Kidney epithelial cell (primary cell): ENCODE measurements around the gene GLYATL3. TPM values are rescaled to one million over a fixed set of nuclear protein-coding genes. Genes with fewer than 3 reads are reported as not detected.

ENCODE experiments used
- DNase-seq: peaks from one replicate; pipeline ENCODE4 v3.0.0-alpha.2; 2010; ENCODE audit warnings: low read depth
- H3K27me3 ChIP-seq: 2 replicates; pipeline ENCODE4 v1.6.0; 2011; ENCODE audit warnings: low read length; ENCODE audit not compliant: control insufficient read depth, insufficient read depth
- H3K36me3 ChIP-seq: 2 replicates; pipeline ENCODE4 v1.5.1; 2011; ENCODE audit warnings: low read length; ENCODE audit not compliant: control insufficient read depth, insufficient read depth
- H3K4me3 ChIP-seq: 2 replicates; pipeline ENCODE4 v1.5.1; 2011; ENCODE audit warnings: low read depth, mild to moderate bottlenecking, control low read depth, low read length
- total RNA-seq: library from RNA; depleted of rRNA; stranded (reverse); fragments of >200 nt; gene quantifications from 2 replicates; pipeline ENCODE4 v1.2.3, GENCODE V29; 2015
- TF ChIP-seq, protein P1 (sequence below): IDR thresholded peaks from 2 replicates; pipeline ENCODE4 v1.5.1; 2011; ENCODE audit warnings: mild to moderate bottlenecking, moderate library complexity, low read length, control low read depth, inconsistent platforms; ENCODE audit not compliant: insufficient read depth, poor library complexity, severe bottlenecking

Gene GLYATL3
- total RNA-seq, 1 donor from 2014 or later = not detected

DNA sequence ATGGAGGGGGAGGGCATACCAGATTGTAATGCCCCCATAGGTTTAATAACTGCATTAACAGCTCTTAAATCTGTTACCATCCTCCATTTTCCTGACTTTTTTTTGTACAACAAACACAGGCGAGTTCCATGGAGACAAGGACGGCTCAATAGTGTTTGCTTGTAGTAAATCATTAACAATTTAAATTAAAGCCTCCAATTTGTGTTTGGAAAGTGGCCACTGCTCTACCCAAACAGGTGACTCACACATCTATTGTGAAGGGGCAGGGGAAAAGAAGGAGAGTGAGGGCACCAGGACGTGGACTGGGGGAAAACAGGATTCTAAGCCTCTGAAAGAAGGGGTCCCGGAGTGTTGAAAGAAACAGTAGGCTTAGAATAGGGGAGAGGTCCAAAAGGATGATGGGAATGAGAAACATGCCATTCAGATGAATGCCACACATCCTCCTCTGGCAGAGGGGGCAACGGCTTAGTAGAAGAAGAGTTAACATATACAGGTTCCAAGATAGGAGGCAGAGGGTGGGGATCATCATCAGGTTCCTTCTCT, 6.9 kb downstream of the GLYATL3 start:
- Histone ChIP-seq H3K4me3 (no peak overlapping the region), H3K27me3 (no peaks in the 10 kb centered on the region), H3K36me3 (no peaks in the 10 kb centered on the region)
- DNase-seq = no peak
- TF ChIP-seq, protein P1, sequence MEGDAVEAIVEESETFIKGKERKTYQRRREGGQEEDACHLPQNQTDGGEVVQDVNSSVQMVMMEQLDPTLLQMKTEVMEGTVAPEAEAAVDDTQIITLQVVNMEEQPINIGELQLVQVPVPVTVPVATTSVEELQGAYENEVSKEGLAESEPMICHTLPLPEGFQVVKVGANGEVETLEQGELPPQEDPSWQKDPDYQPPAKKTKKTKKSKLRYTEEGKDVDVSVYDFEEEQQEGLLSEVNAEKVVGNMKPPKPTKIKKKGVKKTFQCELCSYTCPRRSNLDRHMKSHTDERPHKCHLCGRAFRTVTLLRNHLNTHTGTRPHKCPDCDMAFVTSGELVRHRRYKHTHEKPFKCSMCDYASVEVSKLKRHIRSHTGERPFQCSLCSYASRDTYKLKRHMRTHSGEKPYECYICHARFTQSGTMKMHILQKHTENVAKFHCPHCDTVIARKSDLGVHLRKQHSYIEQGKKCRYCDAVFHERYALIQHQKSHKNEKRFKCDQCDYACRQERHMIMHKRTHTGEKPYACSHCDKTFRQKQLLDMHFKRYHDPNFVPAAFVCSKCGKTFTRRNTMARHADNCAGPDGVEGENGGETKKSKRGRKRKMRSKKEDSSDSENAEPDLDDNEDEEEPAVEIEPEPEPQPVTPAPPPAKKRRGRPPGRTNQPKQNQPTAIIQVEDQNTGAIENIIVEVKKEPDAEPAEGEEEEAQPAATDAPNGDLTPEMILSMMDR = no peak

DNA sequence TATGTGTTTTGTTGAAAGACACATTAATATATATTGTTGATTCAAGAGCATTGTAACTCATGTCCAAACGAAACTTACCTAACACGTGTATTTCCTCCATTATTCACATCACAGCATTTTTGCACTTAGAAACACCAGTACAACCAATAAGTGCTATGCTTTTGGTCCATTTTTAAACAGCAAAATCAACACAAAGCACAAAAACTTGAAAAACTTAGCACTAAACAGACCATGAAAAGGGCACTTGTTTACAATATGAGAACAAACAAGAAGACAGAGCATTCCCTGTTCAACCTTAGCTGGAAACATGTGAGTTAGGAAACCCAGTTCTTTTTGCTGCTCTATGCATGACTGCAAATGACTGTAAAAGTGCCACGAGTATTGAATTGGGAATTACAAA, 9.6 kb downstream of the GLYATL3 start:
- Histone ChIP-seq H3K4me3 (no peak overlapping the region), H3K27me3 (no peaks in the 10 kb centered on the region), H3K36me3 (no peaks in the 10 kb centered on the region)
- DNase-seq = no peak
- TF ChIP-seq, protein P1 = no peak

DNA sequence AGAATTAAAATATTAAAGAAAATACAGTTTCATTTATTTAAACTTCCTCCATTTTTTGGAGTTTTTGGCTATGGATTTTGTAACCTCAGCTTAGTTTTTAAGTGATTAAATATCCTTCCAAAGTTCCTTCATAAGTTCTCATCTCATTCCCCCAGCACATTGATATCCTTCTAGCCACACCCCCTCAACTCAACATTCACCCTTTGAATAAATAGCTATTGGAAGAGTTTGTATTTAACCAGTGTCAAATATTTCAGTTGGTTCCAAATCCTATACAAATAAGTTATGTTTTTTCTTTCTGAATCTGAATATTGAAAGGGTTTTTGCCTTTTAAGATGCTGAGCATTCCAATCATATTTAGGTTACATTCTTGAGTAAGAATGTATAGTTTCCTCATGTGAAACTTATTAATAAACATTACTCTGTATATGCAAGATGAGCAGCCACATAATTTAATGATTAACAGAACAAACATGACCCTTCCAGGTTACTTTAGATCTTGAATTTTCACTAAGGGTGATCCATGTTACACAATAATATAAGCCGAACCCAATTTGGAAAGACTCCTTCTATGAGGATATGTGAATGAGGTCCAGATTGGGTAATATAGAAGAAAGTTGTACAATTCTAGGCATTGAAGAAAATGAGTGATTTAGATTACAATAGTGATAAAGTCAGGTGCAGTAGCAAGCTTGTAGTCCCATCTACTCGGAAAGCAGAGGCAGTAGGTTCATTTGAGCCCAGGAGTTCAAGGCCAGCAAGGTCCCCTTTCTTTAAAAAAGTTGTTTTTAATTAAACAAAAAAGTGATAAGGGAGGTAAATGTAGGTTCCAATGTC, 13.6 kb downstream of the GLYATL3 start:
- TF ChIP-seq, protein P1 = no peak
- DNase-seq = no peak
- Histone ChIP-seq H3K4me3 (no peak overlapping the region), H3K36me3 (no peaks in the 10 kb centered on the region), H3K27me3 (no peaks in the 10 kb centered on the region)

DNA sequence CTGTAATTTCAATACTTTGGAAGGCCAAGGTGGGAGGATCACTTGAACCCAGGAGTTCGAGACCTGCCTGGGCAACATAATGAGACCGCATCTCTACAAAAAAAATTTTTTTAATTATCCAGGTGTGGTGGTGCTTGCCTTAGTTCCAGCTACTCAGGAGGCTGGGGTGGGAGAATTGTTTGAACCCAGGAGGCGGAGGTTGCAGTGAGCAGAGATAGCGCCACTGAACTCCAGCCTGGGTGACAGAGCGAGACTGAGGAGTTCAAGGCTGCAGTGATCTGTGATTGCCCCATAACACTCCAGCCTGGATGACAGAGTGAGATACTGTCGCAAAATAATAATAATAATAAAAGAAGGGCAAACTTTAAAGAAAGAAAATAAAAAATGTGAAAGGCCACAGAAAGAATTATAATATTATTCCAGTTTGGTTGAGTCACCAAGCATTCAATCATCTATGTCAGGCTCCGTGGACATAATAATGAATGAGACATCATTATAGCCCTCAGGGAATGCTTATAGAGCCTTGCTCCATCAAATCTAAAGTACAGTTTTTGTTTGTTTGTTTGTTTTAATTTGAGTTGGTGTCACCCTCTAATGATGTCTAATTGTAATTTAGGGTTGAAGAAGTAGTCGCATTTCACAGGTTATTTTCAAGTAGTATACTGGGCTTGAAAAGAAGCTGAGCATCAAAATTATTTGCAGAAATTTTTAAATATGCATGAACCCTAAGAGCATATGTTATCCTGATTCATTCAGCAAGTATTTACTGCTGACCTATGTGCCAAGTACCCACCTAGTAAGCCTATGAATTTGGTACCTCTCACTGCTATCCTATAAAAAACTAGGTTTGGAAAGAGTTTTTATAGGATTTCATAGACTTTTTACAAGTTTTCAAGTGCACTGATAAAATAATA, 15.1 kb downstream of the GLYATL3 start:
- Histone ChIP-seq H3K4me3 (no peak overlapping the region), H3K36me3 (no peaks in the 10 kb centered on the region), H3K27me3 (no peaks in the 10 kb centered on the region)
- no peak for DNase-seq
- TF ChIP-seq, protein P1 = no peak

DNA sequence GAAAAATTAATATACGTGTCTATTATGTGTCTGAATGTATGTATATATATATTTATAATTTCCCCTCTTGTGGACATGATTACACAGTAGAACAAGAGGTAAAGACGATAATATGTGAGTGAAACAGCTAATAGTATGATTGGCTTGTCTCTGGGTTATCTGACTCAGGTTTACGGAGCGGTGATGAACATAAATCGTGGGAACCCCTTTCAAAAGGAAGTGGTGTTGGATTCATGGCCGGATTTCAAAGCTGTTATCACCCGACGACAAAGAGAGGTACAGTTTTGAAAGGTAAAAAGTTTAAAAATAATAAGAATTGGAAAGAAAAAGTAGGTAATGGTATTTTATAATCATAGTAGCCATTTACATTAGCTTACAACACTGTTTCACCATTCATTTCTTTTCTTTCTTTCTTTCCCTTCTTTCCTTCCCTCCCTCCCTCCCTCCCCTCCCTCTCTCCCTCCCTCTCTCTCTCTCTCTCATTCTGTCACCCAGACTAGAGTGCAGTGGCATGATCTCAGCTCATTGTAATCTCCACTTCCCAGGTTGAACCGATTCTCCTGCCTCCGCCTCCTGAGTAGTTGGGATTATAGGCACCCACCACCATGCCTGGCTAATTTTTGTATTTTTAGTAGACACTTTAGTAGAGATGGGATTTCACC, 15.9 kb downstream of the GLYATL3 start:
- H3K4me3 ChIP-seq = no peak overlapping the region
- TF ChIP-seq, protein P1 = no peak

More for the DNA sequence above, 15.9 kb downstream of the GLYATL3 start:
- DNase-seq = no peak
- H3K27me3 ChIP-seq = no peaks in the 10 kb centered on the region
- H3K36me3 ChIP-seq = no peaks in the 10 kb centered on the region
